A172 (cell line): ENCODE data around the gene SDK2. TPM values are rescaled to one million over a fixed set of nuclear protein-coding genes. Genes with fewer than 3 reads are reported as not detected.

Source experiments
- DNase-seq: peaks from one replicate; pipeline ENCODE4 v3.0.0-alpha.2; 2015; ENCODE audit warnings: low spot score
- total RNA-seq: library from RNA; depleted of rRNA; stranded (reverse); fragments of >200 nt; shearing (Covaris generic); gene quantifications from 2 replicates; pipeline ENCODE4 v1.2.3, GENCODE V29; 2014

Gene SDK2
- total RNA-seq, 1 experiment from 2014 or later: 0.69 TPM

DNA sequence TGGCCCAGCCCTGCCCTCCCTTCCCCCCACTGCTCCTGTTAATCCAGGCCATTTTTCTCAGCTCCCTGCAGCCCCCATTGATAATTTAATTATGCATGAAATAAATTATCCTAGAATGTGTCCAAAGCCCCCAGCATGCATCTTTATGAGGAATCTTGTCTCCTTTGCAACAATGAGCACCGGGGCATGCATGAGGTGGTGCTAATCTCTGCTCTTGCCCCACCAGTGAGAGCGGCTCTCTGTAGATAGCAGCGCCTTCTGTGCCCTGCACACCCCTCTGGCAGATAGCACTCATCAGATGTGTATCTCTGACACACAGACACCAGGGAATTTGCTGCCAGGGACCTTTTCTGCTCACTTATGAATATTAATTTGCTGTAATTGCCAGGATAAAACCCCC lies 192.2 kb downstream of the SDK2 start:
- DNase-seq: no peak

DNA sequence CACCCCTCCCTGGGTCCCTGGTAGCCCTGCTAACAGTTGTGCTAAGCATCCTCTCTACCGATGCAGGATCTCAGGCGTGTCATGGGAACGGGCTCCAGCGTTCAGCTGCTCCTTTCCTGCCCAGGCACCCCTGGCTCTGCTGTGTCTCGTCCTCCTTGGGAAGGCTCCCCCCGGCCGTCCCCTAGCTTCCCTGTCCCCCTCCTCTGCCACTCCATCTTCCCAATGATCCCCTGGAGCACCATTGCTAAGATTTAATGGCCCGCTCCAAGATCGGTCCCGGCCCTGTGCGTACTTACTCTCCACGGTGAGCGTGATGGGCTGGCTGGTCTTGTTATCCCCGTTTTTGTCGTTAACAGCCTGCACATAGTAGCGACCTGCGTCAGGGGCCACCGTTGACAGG lies 196.9 kb downstream of the SDK2 start:
- DNase-seq: no peak

DNA sequence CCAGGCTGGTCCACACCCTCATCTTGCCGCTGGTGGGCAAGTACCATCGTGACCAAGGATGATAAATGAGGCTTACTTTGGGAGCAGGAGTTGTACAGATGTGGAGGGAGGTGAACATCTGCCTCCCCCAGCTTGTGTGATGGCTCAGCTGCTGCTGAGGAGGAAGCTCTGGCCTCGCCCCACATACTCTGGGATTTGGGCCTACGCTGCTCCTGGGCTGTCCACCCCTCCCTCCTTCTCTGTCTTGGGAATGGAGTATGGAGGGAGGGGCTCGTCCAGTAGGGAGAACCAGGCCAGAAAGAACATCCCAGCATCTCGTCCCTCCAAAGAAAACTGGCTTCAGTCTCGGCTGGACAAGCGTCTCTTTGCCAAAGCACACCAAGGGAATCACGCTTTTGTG lies 197.6 kb downstream of the SDK2 start:
- no peak for DNase-seq

DNA sequence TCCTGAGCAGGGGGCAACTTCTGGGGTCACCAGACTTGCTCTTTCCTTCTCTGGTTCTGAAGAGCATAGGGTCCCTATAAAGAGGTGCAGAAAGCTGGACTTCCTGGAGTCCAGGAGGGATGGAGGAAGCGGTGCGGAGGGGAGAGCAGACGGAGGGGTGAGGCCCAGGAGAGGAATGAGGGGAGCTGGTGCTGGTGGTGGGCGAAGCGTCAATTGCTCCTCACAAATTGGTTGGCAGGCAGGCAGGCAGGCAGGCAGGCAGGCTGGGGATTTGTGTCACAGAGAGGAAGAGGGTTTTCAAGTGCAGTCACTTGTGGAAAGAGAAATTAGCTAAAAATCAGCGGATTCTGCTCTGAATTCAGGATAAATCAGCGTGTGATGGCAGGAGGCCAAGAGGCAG lies 198.8 kb downstream of the SDK2 start:
- no peak for DNase-seq

DNA sequence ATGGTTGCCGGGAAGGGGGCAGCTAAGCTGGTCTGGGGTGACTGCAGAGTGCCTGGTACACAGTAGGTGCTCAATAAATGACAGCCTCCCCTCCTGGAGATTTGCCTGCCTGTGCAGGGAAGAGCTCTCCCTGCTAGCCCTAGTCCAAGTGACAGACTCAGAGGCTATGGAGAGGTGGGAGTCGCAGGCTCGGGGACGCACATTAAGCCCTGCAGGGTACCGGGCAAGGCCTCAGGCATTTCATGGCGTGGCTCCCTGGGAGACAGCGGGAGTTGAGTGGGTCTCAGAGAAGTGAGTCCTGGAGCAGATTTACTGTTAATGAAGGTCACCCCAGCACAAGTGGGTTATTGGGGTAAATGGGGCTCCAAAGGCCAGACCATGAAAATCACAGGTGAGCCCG lies 200.2 kb downstream of the SDK2 start:
- DNase-seq: no peak

- no peak for DNase-seq
Measured at GRCh38 chr17:73439597-73439996, 204.6 kb downstream of the SDK2 start.

DNA sequence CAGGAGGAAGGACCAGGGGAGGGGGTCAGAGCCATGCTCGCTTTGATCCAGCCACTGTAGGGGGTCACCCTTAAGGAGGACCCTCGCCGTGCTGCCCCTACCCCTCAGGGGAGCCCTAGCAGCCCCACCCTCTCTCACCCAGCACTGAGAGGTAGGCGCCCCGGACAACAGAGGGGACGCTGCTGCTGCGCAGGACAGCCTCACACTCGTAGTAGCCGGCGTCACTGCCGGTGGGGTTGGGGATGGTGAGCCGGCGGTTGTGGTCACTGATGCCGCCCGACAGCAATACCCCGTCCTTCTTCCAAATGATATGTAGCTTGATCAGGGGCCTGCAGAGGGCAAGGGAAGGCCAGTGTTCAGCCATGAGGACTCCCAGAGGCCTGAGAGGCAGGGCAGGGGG lies 206.4 kb downstream of the SDK2 start:
- DNase-seq: no peak

DNA sequence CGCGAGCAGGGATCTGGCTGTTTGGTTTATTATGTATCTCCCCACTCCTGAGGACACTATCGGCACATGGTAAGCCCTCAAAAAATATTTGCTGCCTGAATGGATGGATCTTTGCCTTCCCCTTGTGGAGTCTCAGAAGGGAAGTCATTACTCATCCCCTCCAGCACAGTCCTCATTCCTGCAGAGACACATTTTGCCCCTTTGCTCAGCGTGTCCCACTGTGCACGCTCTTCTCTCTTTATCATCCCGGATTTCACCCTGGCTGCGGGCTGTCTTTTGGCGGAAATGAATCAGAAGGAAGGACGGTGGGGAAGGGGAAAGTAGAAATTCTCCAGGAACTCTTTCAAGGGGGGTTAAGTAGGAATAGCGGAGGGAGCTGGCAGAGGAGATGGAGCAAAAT lies 207.3 kb downstream of the SDK2 start:
- DNase-seq: peak; percentile 73

GRCh38 chr17:73435412-73435811 lies 208.8 kb downstream of the SDK2 start:
- no peak for DNase-seq

DNA sequence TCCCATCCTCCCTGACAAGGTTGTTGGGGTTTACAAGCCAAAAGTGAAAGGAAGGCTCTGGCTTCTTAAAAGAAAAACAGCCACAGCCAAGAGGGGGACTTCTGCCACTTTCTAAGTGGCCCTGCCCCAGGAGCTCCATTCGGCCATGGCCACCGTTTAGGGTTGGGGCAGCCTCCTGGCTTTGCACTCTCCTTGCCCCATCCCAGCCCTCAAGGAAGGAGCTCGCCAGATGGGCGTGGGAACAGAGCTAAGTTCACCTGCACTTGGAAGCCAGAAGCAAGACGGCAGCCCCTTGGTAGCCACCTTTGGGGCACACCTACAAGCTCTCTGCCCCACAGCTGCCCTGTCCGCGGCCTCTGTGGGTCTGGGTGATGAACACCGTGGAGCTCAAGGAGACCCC lies 210.1 kb downstream of the SDK2 start:
- no peak for DNase-seq

- no peak for DNase-seq
Measured at GRCh38 chr17:73433501-73433900, 210.7 kb downstream of the SDK2 start.

GRCh38 chr17:73432624-73433190 lies 211.5 kb downstream of the SDK2 start:
- no peak for DNase-seq

- DNase-seq: no peak
Measured at GRCh38 chr17:73431401-73432205, 212.6 kb downstream of the SDK2 start.

GRCh38 chr17:73430848-73431247 lies 213.4 kb downstream of the SDK2 start:
- peak; percentile 58 for DNase-seq

DNA sequence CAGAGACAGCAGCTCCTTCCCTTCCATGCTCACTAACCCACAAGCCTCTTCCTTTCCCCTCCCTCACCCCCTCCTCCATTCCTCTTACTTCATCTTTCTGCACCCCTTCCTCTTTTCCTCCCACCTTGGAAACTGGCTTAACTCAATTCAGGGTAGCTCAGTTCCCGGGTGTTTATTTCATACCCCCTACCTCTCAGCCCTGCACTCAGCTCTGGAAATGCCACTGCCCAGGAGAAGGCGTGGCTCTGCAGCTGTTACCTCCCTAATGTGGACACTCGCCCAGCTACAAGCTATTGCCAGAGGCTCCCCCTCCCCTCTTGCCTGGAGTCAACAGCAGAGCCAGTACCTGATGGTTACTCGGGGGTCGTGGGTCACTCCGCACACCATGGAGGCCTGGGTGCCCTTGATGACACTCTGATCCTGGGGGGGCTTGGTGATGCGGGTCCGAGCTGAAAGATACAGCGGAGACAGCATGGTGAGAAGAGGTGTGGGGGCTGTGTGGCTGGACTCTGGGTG lies 214.0 kb downstream of the SDK2 start:
- DNase-seq: no peak

DNA sequence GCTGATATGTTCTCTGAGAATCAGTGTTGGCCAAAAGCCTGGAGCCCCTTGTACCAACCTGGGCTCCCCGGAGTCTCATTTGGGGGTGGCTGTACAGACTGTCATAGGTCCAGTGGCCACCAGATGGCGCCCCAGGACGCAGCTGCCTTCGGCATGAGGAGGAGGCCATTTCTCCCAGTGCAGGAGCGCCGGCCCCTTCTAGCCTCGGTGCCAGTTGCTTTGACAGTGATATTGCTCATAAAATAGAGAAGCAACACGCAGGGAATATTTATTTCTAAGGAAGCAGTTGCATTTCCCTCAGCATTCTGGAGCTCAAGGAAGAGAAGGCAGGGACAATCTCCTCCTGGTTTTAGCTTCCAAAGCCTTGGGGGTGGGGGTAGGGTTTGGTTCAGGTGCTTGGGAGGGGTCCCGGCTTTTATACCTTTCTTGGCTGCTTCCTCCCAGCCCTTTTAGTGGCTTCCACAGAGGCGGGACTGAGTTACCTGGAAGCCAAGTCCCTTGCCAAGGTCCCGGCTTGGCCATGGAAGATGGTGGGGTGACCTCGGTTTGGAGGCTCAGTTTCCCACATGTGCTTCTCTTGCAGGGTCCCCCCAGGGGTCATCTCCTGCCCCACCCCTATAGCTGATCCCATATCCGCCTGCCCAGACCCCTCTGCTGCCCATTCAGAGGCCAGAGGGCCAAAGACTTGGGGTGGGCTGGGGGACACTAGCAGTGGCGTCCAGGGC lies 214.6 kb downstream of the SDK2 start:
- DNase-seq: peak; percentile 73

DNA sequence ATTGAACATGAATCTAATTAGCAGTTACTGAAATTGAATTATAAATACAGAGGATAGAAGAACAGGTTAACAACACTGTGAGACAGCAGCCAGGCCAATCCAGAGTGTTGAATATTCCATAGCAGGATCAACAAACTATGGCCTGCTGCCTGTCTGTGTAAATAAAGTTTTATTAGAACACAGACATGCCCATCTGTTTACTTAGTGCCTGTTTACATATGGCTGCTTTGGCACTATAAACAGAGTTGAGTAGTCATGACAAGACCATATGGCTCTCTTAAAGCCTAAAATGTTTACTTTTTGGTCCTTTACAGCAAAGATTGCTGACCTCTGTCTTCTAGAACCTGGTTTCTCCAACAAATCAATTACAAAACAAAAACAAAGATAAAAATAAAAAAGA lies 217.0 kb downstream of the SDK2 start:
- no peak for DNase-seq

- no peak for DNase-seq
Measured at GRCh38 chr17:73424571-73424970, 219.7 kb downstream of the SDK2 start.

- DNase-seq: no peak
Measured at GRCh38 chr17:73423806-73424205, 220.4 kb downstream of the SDK2 start.

- no peak for DNase-seq
Measured at GRCh38 chr17:73423159-73423715, 221.0 kb downstream of the SDK2 start.

DNA sequence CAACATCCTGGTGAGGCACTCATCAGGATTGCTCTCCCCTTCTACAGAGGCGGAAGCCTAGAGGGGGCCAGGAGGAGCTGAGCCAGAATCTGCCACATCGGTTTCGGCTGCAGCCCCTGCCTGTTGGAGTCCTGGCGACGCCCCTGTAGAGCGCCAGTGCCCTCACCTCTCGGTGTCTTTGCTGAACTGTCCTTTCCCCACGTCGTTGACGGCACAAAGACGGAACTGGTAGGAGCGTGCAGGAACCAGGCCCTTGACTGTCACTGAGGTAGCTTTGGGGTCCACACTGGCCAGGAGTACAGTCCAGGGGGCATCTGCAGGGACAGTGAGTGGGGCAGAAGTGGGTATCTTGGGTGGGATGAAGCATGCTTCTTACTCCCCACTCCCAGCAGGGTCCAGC lies 222.1 kb downstream of the SDK2 start:
- DNase-seq: no peak

DNA sequence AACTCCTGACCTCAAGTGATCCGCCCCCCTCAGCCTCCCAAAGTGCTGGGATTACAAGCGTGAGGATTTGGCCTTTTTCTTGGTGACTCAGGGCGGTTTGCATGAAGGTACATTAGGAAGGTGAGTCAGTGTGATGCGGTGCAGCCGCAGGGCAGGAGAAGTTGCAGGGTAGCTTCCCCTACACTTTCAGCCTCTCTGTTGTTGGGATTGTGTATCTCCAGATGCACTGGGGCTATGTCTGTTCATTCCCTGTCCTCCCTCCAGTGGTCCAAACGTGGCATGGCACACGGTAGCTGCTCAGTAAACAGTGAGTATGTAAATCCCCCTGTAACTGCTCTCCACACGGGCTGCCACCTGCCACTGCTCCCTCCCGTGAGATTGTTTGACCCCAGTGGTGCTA lies 223.3 kb downstream of the SDK2 start:
- DNase-seq: peak; percentile 75

DNA sequence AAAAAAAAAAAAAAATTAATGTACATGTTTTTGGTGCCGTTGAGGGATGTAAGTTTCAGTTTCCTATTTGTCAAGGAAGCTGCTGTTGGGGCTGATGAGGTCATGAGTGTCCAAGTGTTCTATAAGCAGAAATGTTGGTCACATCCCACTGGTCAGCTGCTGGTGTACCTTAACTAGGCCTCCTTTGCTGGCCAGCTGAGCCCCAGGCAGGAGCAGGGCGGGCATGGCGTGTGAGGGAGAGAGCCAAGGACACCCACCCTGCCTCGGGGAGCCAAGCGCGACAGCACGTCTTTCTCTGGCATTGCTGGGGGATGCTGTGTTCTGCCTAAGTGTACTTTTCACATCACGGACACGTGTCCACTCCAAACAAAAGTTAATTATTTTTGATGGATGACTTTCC lies 224.4 kb downstream of the SDK2 start:
- no peak for DNase-seq
